Heart left ventricle (tissue), 13 donors: ENCODE results near the gene SLC22A23.

Experiments used
- POLR2A ChIP-seq, 2 donors: fragments of 450-650 bp; IDR thresholded peaks; one replicate each; pipeline ENCODE4 v1.6.1; 2017; ENCODE audit warnings: antibody characterized with exemption in 2 of 2, mild to moderate bottlenecking in 2 of 2, moderate library complexity in 2 of 2
- TF ChIP-seq, protein P1 (sequence below), 12 donors: fragments of 200-600 bp; sonication (generic) in 4 of 12; IDR thresholded peaks; one replicate each; pipeline versions ENCODE4 v1.5.0 to v1.8.0; 2018 to 2022; ENCODE audit warnings: antibody characterized with exemption in 12 of 12, mild to moderate bottlenecking in 5 of 12
- donor health status: ischemic (EF 13 %, LVEDD 7.1; RV severe dilation, severe dysfunction).
- donor health status: DM: no; HTN: yes; CAD: no.
- donor health status: DM: no; HTN: no; CAD: no.
- donor health status: ischemic (EF 25% LVEDD 6.9; RV normal size, moderate dysfunction).
- donor health status: ischemic (EF 25% LVEDD 5.7; RV mildly dilated, moderate dysfunction).
- donor health status: ischemic (EF 35%, LVEDD 5.7; RV mildly dilated, moderate dysfunction).
- donor health status: nonischemic (EF 11% LVEDD 7.7; RV severe dilation, severe dysfunction).
- donor health status: DM: yes; HTN: yes; CAD: no.
- donor health status: PGD.
- donor health status: ischemic (EF 29% LVEDD 5.4; RV normal size, mild dysfunction).
- donor health status: nonischemic (EF 23%, LVEDD 6.1; RV moderate dilation, normal function).

DNA sequence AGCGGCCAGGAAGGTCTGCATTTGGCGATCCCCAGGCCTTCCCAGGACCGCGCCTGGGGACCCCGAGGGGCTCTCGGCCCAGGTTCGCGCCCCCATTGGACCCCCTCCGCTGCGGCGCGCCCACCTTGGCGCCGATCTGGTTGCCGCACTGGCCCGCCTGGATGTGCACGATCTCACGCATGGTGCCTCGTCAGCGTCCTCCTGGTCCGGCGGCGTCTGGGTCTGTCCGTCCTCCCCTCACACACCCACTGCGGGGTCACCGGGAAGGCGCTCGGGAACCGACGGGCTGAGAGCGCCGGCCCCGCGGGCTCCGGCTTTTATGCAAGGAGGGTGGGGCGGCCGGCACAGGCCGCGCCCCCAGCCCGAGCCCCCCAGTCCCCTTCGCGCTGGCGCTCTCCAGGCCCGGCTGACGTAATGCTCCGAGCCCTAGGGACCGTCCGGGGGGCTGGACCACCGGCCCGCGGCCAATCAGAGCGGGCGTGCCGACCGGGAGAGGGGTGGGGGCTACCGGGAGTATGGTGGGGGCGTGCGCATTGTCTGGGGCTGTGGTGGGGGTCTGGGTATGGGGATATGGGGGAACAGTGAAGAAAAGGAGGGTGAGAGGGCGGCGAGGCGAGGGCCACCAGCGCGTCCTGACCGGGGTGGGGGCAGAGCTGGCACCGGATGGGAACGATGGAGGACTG is 229.3 kb downstream of the SLC22A23 start, which contains the start of gene TUBB2B:
- TF ChIP-seq, protein P1, sequence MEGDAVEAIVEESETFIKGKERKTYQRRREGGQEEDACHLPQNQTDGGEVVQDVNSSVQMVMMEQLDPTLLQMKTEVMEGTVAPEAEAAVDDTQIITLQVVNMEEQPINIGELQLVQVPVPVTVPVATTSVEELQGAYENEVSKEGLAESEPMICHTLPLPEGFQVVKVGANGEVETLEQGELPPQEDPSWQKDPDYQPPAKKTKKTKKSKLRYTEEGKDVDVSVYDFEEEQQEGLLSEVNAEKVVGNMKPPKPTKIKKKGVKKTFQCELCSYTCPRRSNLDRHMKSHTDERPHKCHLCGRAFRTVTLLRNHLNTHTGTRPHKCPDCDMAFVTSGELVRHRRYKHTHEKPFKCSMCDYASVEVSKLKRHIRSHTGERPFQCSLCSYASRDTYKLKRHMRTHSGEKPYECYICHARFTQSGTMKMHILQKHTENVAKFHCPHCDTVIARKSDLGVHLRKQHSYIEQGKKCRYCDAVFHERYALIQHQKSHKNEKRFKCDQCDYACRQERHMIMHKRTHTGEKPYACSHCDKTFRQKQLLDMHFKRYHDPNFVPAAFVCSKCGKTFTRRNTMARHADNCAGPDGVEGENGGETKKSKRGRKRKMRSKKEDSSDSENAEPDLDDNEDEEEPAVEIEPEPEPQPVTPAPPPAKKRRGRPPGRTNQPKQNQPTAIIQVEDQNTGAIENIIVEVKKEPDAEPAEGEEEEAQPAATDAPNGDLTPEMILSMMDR (IDR thresholded peaks at IDR 0.05): no peak
- TF ChIP-seq POLR2A (IDR thresholded peaks at IDR 0.05): no peak
